ENCODE data around the gene CD4. TPM values are rescaled to one million over a fixed set of nuclear protein-coding genes. Genes with fewer than 3 reads are reported as not detected.

Gene CD4
- total RNA-seq, 1 donor from 2014 or later, result 2.3 TPM

DNA sequence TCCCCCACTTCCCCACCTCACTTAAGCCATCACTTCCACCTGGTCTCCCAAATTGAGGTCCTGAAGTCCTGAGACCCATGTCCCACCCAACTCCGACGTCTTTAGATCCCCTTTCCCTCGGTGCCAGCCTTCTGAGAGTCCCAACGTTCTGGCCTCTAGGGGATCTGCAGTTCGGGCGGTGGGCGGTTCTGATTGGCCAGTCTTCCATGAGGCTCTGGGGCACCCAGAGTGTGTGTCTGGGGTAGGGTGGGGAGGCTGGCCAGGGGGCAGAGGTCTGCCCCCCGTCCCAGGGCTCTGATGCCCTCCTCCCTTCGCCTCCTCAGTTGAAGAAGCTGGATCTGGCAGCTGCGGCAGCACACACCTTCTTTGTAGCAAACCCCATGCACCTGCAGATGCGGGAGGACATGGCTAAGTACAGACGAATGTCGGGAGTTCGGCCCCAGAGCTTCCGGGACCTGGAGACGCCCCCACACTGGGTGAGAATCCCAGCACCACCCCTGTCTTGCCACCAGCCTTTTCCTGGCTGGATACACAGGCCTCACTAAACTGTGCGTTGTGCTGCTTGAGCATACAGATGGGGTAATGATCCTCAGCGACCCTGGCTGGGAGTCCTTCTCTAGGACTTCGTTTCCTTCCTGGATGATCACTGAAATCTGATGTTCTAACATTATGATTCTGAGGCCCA is 40.4 kb downstream of the CD4 start:
- no peak for DNase-seq

DNA sequence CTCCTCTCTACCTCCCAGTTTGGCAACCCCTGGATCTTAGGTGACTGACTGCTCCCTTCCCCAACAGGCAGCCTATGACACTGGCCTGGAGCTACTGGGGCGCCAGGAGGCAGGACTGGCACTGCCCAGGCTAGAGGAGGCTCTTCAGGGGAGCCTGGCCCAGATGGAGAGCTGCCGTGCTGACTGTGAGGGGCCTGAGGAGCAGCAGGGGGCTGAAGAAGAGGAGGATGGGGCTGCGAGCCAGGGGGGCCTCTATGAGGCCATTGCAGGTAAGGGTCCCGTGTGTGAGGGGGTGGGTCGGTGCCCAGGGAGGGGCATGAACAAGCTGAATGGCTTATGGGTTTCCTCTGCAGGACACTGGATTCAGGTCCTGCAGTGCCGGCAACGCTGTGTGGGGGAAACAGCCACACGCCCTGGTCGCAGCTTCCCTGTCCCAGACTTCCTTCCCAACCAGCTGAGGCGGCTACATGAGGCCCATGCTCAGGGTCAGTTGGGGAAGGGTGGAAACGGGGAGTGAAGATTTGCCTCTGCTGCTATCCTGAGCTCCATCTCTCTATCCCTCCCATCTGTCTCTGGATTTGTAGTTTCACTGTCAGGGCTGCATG is 41.1 kb downstream of the CD4 start:
- no peak for DNase-seq

DNA sequence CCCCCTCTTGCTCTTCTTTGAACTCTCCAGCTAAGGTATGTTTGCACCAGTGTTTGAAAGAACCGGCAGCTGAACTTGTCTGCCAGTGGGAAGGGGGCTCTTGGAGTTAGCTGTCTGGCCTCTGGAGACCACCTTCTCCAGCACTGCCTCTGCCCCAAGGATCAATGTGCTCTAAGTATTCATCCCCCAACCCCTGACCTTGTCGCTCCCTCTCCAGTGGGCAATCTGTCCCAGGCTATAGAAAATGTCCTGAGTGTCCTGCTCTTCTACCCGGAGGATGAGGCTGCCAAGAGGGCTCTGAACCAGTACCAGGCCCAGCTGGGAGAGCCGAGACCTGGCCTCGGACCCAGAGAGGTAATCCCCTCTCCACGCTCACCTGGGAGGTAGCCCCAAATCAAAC is 41.7 kb downstream of the CD4 start:
- no peak for DNase-seq

DNA sequence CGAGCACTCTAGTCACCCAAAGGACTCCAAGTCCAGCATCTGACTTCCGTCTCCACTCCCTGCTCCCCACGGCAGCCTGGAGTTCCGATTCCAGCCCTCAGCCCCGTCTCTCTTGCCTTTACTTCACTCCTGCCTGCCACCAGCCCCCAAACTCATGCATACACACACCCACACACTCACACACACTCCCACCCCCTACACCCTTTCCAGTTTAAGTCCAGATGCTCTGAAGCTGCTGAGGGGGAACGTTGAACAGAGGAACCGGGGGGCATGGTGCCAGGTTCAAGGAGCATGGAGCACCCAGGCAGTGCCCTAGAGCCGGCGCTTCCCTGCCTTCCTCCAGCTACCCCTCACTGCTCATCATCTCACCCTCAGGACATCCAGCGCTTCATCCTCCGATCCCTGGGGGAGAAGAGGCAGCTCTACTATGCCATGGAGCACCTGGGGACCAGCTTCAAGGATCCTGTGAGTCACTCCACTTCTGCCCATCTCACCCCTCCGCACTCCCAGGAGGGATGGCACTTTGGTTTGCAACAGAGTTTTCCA is 42.2 kb downstream of the CD4 start:
- DNase-seq, result no peak

DNA sequence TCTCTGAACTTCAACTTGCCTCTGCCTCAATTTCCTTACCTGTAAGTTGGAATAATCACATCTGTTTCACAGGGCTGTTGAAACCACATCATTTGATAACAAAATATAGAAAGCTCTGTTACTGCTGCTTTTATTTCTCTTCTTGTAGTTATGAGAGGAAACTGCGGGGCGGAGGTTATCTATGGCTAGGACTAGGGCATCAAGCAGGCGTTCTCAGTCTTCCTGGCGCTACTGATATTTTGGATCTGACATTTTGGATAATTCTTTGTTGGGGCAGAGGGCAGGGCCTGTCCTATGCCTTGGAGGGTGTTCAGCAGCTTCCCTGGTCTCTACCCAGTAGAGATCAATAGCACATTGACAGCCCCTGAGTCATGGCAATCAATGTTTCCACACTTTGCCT is 42.8 kb downstream of the CD4 start:
- DNase-seq, result no peak

DNA sequence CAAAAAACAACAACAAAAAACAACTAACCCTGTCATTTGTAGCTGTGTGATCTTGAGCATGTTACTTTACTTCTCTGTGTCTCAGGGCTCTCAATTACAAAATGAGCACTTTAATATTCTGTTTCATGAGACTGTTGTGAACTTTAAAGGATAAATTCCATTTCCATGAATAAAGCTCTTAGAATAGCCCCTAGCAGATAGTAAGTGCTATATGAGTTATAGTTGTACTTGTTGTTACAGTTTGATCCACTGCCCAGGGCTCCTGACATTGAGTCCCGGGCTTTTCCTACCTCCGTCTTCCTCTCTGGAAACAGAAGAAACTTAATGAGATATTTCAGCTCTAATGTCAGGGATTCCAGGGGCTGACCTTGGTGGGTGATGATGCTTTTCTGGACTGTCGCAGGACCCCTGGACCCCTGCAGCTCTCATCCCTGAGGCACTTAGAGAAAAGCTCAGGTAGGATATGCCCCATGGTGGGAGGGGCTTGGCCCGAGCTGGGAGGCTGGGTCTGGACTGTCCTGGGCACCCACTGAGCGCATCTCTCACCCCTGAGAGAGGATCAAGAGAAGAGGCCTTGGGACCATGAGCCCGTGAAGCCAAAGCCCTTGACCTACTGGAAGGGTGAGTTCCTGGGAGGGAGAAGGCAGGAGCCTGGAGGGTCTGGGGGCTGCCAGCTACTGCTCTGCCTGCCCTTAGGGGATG is 44.0 kb downstream of the CD4 start:
- no peak for DNase-seq

DNA sequence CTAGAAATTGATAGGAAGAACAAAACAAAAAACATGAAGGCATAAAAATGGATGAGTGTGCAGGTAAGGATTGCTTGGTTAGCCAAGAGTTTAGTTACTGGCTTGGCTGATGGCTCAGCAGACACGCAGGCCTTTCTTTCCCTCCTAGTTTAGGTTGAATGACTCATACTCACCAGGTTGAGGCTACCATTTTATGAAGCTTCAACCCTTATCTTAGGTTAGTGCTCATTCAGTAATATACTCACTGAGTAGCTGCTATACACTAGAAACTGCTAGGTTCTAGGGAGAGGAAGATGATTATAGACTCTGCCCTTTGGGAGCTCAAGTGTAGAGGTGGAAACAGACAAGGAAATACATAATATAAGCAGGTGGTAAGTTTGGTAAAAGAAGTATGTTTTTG is 44.9 kb downstream of the CD4 start:
- no peak for DNase-seq

DNA sequence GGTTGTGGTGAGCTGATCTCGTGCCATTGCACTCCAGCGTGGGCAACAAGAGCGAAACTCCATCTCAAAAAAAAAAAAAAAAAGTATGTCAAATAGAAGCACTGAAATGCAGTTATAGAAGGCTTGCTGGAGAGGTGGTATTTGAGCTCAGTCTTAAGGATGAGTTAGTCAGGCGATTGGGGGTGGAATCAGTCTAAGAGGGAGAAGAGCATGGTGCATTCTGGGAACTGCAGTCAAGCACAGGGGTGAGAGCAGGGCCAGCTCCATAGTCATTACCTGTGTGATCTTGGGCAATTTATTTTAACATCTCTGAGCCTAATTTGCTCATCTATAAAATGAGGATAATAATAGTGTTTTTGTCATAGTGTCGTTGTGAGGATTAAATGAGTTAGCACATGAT is 45.5 kb downstream of the CD4 start:
- DNase-seq, result no peak

DNA sequence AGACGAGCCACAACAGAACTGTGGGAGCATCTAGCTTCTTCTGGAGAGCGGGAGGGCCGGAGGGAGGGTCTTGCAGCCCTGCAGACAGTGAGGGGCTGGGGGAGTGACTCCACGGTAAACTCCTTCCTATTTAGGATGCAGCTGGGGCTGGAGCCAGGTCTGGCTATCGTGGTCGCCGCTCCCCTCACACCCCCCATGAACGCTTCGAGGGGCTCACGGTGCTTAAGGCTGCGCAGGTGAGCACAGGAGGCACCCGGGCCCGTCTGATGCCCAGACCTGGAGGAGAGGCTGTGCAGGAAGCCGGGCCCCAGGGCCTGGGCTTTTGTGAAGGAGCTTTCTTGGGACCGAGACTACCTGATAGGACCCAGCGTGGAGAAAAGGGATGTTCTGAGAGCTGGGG is 47.5 kb downstream of the CD4 start:
- no peak for DNase-seq

DNA sequence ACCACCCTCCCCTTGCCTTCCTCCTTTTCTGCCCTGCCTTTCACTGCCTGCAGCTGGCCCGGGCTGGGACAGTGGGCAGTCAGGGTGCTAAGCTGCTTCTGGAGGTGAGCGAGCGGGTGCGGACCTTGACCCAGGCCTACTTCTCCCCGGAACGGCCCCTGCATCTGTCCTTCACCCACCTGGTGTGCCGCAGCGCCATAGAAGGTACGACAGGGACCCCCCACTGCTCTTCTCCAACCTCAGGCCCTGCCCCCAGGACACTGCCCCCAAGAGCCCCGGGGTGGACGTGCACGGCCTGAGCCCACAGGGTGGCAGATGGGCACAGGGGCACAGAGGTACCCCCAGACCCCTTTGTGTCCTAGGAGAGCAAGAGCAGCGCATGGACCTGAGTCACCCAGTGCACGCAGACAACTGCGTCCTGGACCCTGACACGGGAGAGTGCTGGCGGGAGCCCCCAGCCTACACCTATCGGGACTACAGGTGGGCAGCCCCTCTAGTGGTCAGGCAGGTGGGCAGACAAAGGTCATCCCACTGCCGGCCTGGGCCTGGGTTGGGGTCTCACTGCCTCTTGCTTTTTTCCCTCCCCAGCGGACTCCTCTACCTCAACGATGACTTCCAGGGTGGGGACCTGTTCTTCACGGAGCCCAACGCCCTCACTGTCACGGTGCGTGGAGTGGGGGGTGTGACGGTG is 48.2 kb downstream of the CD4 start:
- no peak for DNase-seq

DNA sequence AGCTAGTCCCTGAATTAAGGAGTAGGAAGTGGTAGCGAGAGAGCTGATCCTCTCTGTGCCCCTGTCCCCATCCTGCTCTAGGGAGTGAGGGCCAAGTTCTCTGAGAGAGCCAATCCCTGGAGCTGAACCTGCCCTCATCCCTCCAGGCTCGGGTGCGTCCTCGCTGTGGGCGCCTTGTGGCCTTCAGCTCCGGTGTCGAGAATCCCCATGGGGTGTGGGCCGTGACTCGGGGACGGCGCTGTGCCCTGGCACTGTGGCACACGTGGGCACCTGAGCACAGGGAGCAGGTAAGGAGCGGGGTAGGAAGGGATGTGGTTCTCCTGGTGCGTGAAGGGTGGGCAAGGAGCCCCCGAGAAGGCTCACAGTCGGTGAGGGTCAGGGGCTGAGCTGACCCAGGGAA is 49.5 kb downstream of the CD4 start:
- DNase-seq, result no peak

DNA sequence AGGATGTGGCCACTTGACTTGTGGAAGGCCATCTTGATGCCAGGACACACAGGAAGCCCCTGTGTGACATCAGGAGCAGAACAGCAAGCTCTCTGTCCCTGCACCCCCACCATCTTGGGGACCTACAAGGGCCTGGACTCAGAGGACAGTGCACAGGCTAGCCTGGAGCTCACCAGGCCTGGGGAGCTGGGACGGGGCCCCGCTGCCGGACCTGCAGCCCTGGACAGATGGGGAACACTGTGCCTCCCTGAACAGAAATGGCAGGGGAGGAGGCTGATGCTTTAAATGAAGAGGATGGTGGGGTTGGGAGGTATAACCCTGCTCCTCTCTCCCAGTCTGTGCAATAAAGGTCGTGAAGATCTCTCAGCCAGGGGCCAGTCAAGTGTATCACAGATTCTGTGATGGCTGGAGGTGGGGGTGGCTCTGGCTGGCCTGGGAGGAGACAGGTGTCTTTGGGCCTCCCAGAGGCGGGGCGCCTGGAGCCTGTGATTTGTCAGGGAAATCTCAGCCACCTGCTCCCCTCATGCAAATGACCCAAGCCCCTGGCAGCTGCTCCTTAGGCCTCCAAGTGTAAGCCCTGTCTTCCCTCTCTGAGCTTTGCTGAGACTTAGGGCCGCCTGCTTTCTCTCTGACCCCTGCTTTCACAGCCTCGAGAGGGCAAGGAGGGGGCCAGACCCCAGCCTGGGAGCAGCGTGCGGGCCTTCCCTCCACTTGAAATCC is 50.3 kb downstream of the CD4 start:
- DNase-seq, result no peak

DNA sequence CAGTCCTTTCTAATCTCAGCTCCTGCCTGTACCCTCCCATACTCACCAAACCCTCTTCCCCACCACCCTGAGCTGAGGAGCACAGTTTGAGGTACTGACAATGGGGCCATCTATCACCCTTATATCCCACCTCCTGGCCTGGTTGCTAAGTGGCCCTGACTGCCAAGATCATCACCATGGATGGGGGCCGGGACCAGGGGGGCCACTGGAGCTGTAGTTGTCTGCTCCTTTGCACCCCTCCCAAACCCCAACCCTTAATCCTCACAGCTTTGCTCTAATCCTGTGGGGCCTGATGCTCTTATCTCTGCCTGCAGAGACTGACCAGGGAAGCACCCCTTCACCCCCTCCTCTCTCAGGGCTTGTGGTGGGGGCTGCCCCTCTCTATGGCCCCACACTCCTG is 51.0 kb downstream of the CD4 start:
- no peak for DNase-seq

DNA sequence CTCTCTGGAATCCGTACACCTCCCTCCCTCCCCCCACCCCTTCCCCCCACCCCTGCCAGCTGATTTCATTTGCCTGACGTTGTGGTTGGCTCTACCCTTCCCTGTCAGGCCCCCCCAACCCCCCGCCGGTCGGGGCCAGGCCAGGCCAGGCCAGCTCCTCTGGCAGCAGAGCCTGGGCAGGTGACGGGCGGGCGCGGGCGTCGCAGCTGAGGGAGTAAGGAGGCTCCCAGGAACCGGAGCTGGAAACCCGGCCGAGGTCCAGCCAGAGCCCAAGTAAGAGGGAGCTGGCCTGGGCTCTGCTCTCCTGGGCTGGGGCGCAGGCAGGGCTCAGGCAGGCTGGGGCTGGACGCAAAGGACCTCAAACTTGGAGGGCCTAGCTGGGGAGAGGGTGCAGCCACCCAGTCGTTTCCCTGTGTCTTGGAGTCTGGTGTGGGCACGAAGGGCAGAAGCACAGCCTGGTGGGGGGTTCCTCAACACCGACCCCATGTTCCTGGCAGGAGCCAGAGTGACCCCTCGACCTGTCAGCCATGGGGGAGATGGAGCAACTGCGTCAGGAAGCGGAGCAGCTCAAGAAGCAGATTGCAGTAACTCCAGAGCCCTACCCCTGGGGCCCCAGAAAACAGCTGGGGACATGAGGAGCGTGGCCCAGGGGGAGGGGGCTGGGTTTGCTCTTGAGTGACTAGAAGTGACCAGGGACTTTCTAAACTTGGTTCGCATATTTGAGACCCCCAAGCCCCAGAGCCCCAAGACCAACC is 51.6 kb downstream of the CD4 start, which contains the start of gene GNB3:
Gene GNB3, plus strand, starts transcription at position 165 of the 755 bp plus-strand sequence. Its CDS starts 363 bp downstream, at position 528.
- no peak for DNase-seq

DNA sequence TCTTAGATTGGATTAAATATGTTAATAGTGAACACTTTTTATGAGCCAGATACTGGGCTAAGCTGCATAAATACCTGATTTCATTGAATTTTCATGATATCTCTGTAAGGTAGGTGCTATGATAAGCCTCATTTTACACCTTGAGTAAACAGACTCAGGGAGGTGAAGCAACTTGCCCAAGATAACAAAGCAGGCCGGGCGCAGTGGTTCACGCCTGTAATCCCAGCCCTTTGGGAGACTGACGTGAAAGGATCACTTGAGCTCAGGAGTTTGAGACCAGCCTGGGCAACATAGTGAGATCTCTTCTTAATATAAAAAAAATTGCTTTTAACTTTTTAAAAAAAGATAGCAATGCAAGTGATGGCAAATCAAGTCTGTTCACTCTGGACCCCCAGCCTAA is 52.7 kb downstream of the CD4 start:
- DNase-seq, result no peak

DNA sequence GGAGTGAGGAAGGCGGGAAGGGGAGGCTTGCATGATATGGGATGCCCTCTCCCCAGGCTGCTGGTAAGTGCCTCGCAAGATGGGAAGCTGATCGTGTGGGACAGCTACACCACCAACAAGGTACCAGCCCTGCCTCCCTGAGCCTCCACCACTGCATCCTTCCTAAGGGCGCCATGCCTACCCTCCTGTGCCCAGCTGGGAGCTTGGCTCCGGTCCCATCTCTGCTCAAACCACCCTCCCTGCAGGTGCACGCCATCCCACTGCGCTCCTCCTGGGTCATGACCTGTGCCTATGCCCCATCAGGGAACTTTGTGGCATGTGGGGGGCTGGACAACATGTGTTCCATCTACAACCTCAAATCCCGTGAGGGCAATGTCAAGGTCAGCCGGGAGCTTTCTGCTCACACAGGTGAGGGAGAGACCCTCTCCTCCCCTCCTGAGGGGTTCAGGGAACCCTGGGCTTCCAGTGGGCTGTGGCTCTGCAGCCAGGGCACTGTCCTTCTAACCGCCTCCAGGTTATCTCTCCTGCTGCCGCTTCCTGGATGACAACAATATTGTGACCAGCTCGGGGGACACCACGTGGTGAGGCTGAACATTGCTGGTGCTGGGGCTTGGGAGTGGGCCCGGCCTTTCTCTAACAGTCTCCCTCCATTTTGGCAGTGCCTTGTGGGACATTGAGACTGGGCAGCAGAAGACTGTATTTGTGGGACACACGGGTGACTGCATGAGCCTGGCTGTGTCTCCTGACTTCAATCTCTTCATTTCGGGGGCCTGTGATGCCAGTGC is 54.0 kb downstream of the CD4 start:
- no peak for DNase-seq

DNA sequence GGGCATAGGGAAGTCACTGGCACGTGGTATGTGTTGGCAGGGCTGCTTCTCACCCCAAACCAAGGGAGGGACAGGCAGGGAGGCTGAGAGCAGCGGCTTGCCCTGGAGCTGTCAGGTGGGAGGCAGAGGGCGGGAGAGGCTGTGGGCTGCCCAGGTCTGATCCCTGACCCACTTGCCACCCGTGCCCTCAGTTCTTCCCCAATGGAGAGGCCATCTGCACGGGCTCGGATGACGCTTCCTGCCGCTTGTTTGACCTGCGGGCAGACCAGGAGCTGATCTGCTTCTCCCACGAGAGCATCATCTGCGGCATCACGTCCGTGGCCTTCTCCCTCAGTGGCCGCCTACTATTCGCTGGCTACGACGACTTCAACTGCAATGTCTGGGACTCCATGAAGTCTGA is 56.1 kb downstream of the CD4 start:
- no peak for DNase-seq

DNA sequence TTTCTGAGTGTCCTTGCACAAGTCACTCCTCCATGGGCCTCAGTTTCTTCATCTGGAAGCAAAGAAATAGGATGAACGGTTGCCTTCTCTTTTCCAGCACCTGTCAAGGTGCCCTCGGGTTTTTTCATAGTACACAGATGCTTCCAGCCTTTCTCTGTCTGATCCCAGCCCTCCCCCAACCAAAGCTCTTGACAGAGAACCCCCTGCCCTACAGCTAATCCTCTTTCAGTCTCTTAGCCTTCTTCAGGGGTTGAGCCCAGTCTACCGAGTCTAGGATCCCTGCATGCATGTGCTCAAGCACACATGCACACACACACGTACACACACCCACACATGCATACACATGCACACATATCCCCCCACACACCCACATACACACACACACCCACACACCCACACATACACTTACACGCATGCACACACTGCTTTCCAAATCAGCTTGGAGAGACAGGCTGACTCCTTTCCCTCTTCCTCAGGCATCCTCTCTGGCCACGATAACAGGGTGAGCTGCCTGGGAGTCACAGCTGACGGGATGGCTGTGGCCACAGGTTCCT is 57.1 kb downstream of the CD4 start:
- DNase-seq, result no peak

DNA sequence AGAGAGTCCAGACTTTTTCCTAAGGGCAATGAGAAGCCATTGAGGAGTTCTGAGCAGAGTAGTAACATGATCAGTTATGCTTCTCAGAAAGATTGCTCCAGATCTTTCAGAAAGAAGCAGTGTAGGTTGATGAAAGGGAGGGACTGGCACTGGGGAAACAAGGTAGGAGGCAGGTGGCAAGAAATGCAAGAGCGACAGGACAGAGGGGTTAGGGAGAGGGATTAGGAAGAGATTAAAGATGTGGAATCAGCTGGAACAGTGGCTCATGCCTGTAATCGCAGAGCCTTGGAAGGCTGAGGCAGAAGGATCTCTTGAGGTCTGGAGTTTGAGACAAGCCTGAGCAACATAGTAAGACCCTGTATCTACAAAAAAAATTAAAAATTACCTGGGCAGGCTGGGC is 58.3 kb downstream of the CD4 start:
- DNase-seq, result no peak

DNA sequence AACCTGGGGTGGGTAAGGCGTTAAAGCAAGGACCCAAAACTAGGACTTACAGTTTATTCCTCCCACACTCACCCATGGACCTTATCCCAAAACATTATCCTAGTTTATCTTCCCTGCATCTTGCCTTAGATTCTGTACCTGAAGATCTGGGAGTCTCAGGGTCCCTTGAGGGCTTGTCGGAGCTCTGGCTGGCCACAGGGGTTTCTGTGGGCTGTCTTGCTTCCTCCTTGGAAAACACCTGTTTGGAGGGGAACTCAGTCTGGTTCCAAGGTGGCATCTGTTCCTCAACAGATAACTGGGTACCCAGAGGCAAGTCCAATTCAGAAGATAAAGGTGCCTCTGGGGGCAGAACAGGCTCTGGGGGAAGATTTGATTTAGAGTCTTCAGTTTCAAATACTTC is 60.1 kb downstream of the CD4 start:
- no peak for DNase-seq
